Fibroblast of the aortic adventitia (primary cell): ENCODE results near the gene METTL17. TPM values are rescaled to one million over a fixed set of nuclear protein-coding genes. Genes with fewer than 3 reads are reported as not detected.

Experiments
- DNase-seq: peaks from one replicate; pipeline ENCODE4 v3.0.0-alpha.2; 2010; ENCODE audit warnings: low read depth
- H3K4me3 ChIP-seq: 2 replicates; pipeline ENCODE4 v1.5.1; 2011; ENCODE audit warnings: low read depth, mild to moderate bottlenecking, control low read depth, low read length, moderate library complexity
- CTCF ChIP-seq: IDR thresholded peaks from 2 replicates; pipeline ENCODE4 v1.5.1; 2011; ENCODE audit warnings: mild to moderate bottlenecking, low read length, control low read depth, inconsistent platforms; ENCODE audit not compliant: insufficient read depth
- total RNA-seq: library from RNA; depleted of rRNA; stranded (reverse); fragments of >200 nt; gene quantifications from 2 replicates; pipeline ENCODE4 v1.2.3, GENCODE V29; 2012; ENCODE audit warnings: low replicate concordance

The METTL17 gene
- total RNA-seq, 1 donor: 44.2 TPM

- H3K4me3 ChIP-seq: no peak overlapping the region
- no peak for TF ChIP-seq CTCF
- no peak for DNase-seq
These were observed 42.7 kb downstream of the METTL17 start for GRCh38 chr14:21032326-21033132.

- H3K4me3 ChIP-seq: no peak overlapping the region
- TF ChIP-seq CTCF: no peak
- no peak for DNase-seq
These were observed 43.4 kb downstream of the METTL17 start for GRCh38 chr14:21033133-21033698.

- DNase-seq: no peak
- TF ChIP-seq CTCF: no peak
- H3K4me3 ChIP-seq: no peak within 1 kb of the TSS
These were observed 44.9 kb downstream of the METTL17 start, which contains the start of gene RNASE13 for GRCh38 chr14:21034707-21035106. Gene RNASE13, minus strand, starts transcription at chr14:21034807. Its CDS starts 519 bp downstream, at chr14:21034288.

GRCh38 chr14:21036751-21037150 lies 47.0 kb downstream of the METTL17 start:
- no peak for TF ChIP-seq CTCF
- H3K4me3 ChIP-seq: no peak overlapping the region
- no peak for DNase-seq

- no peak for TF ChIP-seq CTCF
- no peak for DNase-seq
- H3K4me3 ChIP-seq: no peak overlapping the region
These were observed 47.4 kb downstream of the METTL17 start for GRCh38 chr14:21037156-21037555.

GRCh38 chr14:21038441-21039422 lies 49.0 kb downstream of the METTL17 start:
- peak; percentile 87 for DNase-seq
- no peak for TF ChIP-seq CTCF
- no peak overlapping the region for H3K4me3 ChIP-seq
